SK-N-SH (cell line): Measurements from ENCODE around the gene GARIN1A. TPM values are rescaled to one million over a fixed set of nuclear protein-coding genes. Genes with fewer than 3 reads are reported as not detected.
"Not testable (repeated sequence)": the region's sequence is repeated elsewhere in the genome, so short reads cannot be mapped to it uniquely, and the experiment has no call there.

Experiments
- CTCF ChIA-PET: fragments of 300-600, 350-600 bp; formaldehyde crosslinking; extraction: SDS; loops from one replicate; lab custom pipeline; 2021; lab: Yijun Ruan, JAX
- POLR2A ChIA-PET: fragments of 350-600 bp; sonication (Branson Sonifier 250); formaldehyde crosslinking; extraction: SDS; loops from one replicate; lab custom pipeline; 2020; ENCODE audit warnings: antibody characterized with exemption, inconsistent platforms; lab: Yijun Ruan, JAX
- DNase-seq: peaks from one replicate; pipeline ENCODE4 v3.0.0; 2012
- H2AFZ ChIP-seq: fragments of 200-600 bp; sonication (generic); 2 replicates; pipeline ENCODE4 v1.8.1; 2016; ENCODE audit warnings: antibody characterized with exemption, mild to moderate bottlenecking, low read depth
- H3F3A ChIP-seq: fragments of 200-600 bp; sonication (generic); replicated peaks from 2 replicates; pipeline ENCODE3; 2016; ENCODE audit warnings: antibody characterized with exemption, mild to moderate bottlenecking; ENCODE audit not compliant: insufficient read depth
- H3K27ac ChIP-seq, 2 experiments: fragments of 200-500 bp in 1 of 2; fragments of 200-600 bp in 1 of 2; sonication (Bioruptor generic) in 1 of 2; sonication (generic), shearing (Covaris generic) in 1 of 2; 2 replicates each; pipeline versions ENCODE4 v1.5.1 to v1.6.1; 2014 to 2016; ENCODE audit warnings: low read depth in 2 of 2, inconsistent platforms in 1 of 2, low read length in 1 of 2, mild to moderate bottlenecking in 1 of 2, mixed read lengths in 1 of 2
- H3K27me3 ChIP-seq: fragments of 200-600 bp; sonication (generic), shearing (Covaris generic); 2 replicates; pipeline ENCODE4 v1.6.1; 2016; ENCODE audit warnings: mixed run types; ENCODE audit not compliant: insufficient read depth
- H3K36me3 ChIP-seq, 2 experiments: fragments of 200-500 bp in 1 of 2; fragments of 200-600 bp in 1 of 2; sonication (Bioruptor generic) in 1 of 2; sonication (generic) in 1 of 2; replicated peaks in 1 of 2; 2 replicates each; pipeline versions ENCODE3 to v1.5.1; 2014 to 2016; ENCODE audit warnings: low read length in 1 of 2, mild to moderate bottlenecking in 1 of 2; ENCODE audit not compliant: insufficient read depth in 2 of 2, control insufficient read depth in 1 of 2
- H3K4me1 ChIP-seq, 2 experiments: fragments of 200-500 bp in 1 of 2; fragments of 200-600 bp in 1 of 2; sonication (Bioruptor generic) in 1 of 2; sonication (generic), shearing (Covaris generic) in 1 of 2; 2 replicates each; pipeline versions ENCODE4 v1.5.1 to v1.6.1; 2014 to 2016; ENCODE audit warnings: low read depth in 1 of 2, low read length in 1 of 2, mixed run types in 1 of 2; ENCODE audit not compliant: insufficient read depth in 2 of 2, control insufficient read depth in 1 of 2
- H3K4me2 ChIP-seq: fragments of 200-600 bp; sonication (generic), shearing (Covaris generic); 2 replicates; pipeline ENCODE4 v1.6.1; 2017; ENCODE audit warnings: mixed run types
- H3K4me3 ChIP-seq, 2 experiments: fragments of 200-500 bp in 1 of 2; fragments of 200-600 bp in 1 of 2; sonication (Bioruptor generic) in 1 of 2; sonication (generic), shearing (Covaris generic) in 1 of 2; 2 replicates each; pipeline versions ENCODE4 v1.5.1 to v1.8.1; 2014 to 2016; ENCODE audit warnings: low read depth in 2 of 2, inconsistent platforms in 1 of 2, low read length in 1 of 2, mild to moderate bottlenecking in 1 of 2, mixed read lengths in 1 of 2, moderate library complexity in 1 of 2
- H3K79me2 ChIP-seq: fragments of 200-600 bp; sonication (generic); 2 replicates; pipeline ENCODE4 v1.8.1; 2017; ENCODE audit warnings: mild to moderate bottlenecking; ENCODE audit not compliant: insufficient read depth
- H3K9ac ChIP-seq: fragments of 200-600 bp; sonication (generic); 2 replicates; pipeline ENCODE4 v1.6.1; 2017; ENCODE audit warnings: mixed run types
- H3K9me2 ChIP-seq: fragments of 200-600 bp; sonication (generic); 2 replicates; pipeline ENCODE4 v1.6.1; 2017; ENCODE audit warnings: mixed run types
- H3K9me3 ChIP-seq: fragments of 200-600 bp; sonication (generic); 2 replicates; pipeline ENCODE4 v1.6.1; 2017; ENCODE audit warnings: mixed run types, mild to moderate bottlenecking, moderate library complexity
- H4K20me1 ChIP-seq: fragments of 200-600 bp; sonication (generic); 2 replicates; pipeline ENCODE4 v1.6.1; 2017; ENCODE audit warnings: mild to moderate bottlenecking, mixed run types; ENCODE audit not compliant: insufficient read depth
- EZH2phosphoT487 ChIP-seq: fragments of 200-600 bp; sonication (generic); IDR thresholded peaks from 2 replicates; pipeline ENCODE4 v1.6.1; 2017; ENCODE audit warnings: low read depth, mixed run types, mild to moderate bottlenecking, antibody characterized with exemption, moderate library complexity, borderline replicate concordance
- FOSL2 ChIP-seq: IDR thresholded peaks from 2 replicates; pipeline ENCODE4 v1.4.0; 2012; ENCODE audit warnings: low read depth, mild to moderate bottlenecking, moderate library complexity, borderline replicate concordance
- FOXJ3 ChIP-seq: sonication (generic); formaldehyde crosslinking; IDR thresholded peaks from 2 replicates; pipeline ENCODE4 v1.5.1; 2020; ENCODE audit warnings: mild to moderate bottlenecking, missing genetic modification reagents
- GABPA ChIP-seq: IDR thresholded peaks from 2 replicates; pipeline ENCODE4 v1.4.0; 2012; ENCODE audit warnings: low read depth, mild to moderate bottlenecking
- GATA2 ChIP-seq: sonication (generic); formaldehyde crosslinking; IDR thresholded peaks from 2 replicates; pipeline ENCODE4 v1.5.0; 2020; ENCODE audit warnings: mild to moderate bottlenecking, missing genetic modification reagents
- MEF2A ChIP-seq: IDR thresholded peaks from 2 replicates; pipeline ENCODE4 v1.4.0; 2012; ENCODE audit warnings: low read depth, borderline replicate concordance
- NFIC ChIP-seq: IDR thresholded peaks from 2 replicates; pipeline ENCODE4 v1.4.0; 2012; ENCODE audit warnings: borderline replicate concordance
- NRF1 ChIP-seq: IDR thresholded peaks from 2 replicates; pipeline ENCODE4 v1.6.1; 2012; ENCODE audit warnings: low read depth, mild to moderate bottlenecking, low read length
- POLR2AphosphoS5 ChIP-seq: IDR thresholded peaks from 2 replicates; pipeline ENCODE4 v1.6.1; 2012; ENCODE audit warnings: low read depth, low read length
- RAD21 ChIP-seq: IDR thresholded peaks from 2 replicates; pipeline ENCODE4 v1.6.1; 2012; ENCODE audit warnings: mild to moderate bottlenecking, low read length
- RFX5 ChIP-seq: IDR thresholded peaks from 2 replicates; pipeline ENCODE4 v1.6.1; 2012; ENCODE audit warnings: mild to moderate bottlenecking, improper control_type of control experiment, low read length
- SMC3 ChIP-seq: IDR thresholded peaks from 2 replicates; pipeline ENCODE4 v1.6.1; 2012; ENCODE audit warnings: low read depth, low read length, improper control_type of control experiment
- TAF1 ChIP-seq: IDR thresholded peaks from 2 replicates; pipeline ENCODE4 v1.6.1; 2012; ENCODE audit warnings: low read depth, mild to moderate bottlenecking, low read length, moderate library complexity, borderline replicate concordance
- TCF12 ChIP-seq: IDR thresholded peaks from 2 replicates; pipeline ENCODE4 v1.4.0; 2012
- TEAD4 ChIP-seq: IDR thresholded peaks from 2 replicates; pipeline ENCODE4 v1.4.0; 2012; ENCODE audit warnings: mild to moderate bottlenecking, borderline replicate concordance; ENCODE audit not compliant: insufficient read depth
- USF1 ChIP-seq: IDR thresholded peaks from 2 replicates; pipeline ENCODE4 v1.4.0; 2012; ENCODE audit warnings: low read depth, borderline replicate concordance
- YY1 ChIP-seq: IDR thresholded peaks from 2 replicates; pipeline ENCODE4 v1.4.0; 2012; ENCODE audit warnings: low read depth, mild to moderate bottlenecking
- WGBS: methylation state at CpG from one replicate; pipeline ENCODE4 v1.1.6; 2017; ENCODE audit warnings: low lambda C conversion rate; 5-methylcytosine and 5-hydroxymethylcytosine counted together
- polyA plus RNA-seq, 3 experiments: library from polyadenylated mRNA; depleted of rRNA; stranded (reverse); fragments of >200 nt; gene quantifications; 2 replicates each; pipeline ENCODE4 v1.2.3, GENCODE V29; 2012
- TF ChIP-seq, protein P1 (sequence below): IDR thresholded peaks from 2 replicates; pipeline ENCODE4 v1.4.0; 2012; ENCODE audit warnings: low read depth, borderline replicate concordance

The GARIN1A gene
- polyA plus RNA-seq (2012; rRNA removed): 1.2 TPM in 2 replicates
- polyA plus RNA-seq (2012; cell fraction: cytosol; rRNA removed): 0.12 and 0.17 TPM in 2 replicates
- polyA plus RNA-seq (2012; cell fraction: nucleus; rRNA removed): 14.8 and 17.9 TPM in 2 replicates

DNA sequence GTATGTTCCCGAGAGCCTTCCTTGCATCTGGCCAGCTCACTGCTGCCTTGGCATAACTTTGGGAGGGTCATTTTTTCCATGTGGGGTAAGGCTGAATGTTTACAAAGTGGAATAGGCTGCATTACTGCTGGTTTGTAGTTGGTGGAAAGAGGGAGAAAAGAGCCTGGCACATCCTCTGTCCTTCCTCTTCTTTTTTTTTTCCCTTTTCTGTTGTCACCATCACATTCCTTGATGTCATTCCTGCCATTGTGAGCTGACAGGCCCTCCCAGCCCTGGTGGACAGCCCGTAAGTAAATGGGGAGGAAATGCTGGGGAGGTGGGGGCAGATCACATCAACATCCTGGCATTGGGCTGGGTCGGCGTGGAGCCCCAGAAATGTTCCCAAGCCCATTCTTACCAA lies at the start of gene GARIN1A:
Gene GARIN1A (plus strand): TSS at position 301 of the 400 bp plus-strand sequence. CDS start 106 bp downstream, outside the sequence.
- Histone ChIP-seq H3K9me2 (no peaks in the 10 kb centered on the region), H3K9me3 (no peaks in the 10 kb centered on the region), H3K4me1 (peaks cover 0 to 4% of the 10 kb centered on the region in 2 experiments; a peak in 2 of 4 replicates), H3K27ac (no peak within 1 kb of the TSS), H3F3A (peaks cover 17% of the 10 kb centered on the region), H3K9ac (no peak within 1 kb of the TSS), H3K4me2 (no peak within 1 kb of the TSS), H3K4me3 (no peak within 1 kb of the TSS), H3K36me3 (peaks cover 0 to 6% of the 10 kb centered on the region in 2 experiments), H2AFZ (no peak within 1 kb of the TSS), H4K20me1 (no peaks in the 10 kb centered on the region), H3K79me2 (no peaks in the 10 kb centered on the region), H3K27me3 (no peaks in the 10 kb centered on the region)
- TF ChIP-seq SMC3 (no peak), TEAD4 (no peak), USF1 (no peak), NRF1 (no peak), POLR2AphosphoS5 (no peak), EZH2phosphoT487 (no peak), FOXJ3 (no peak), TAF1 (no peak), MEF2A (no peak), GATA2 (CRISPR knock-in tag) (no peak), NFIC (no peak), TCF12 (no peak), FOSL2 (no peak), RFX5 (no peak), YY1 (no peak), RAD21 (no peak), GABPA (no peak)
- TF ChIP-seq, protein P1, sequence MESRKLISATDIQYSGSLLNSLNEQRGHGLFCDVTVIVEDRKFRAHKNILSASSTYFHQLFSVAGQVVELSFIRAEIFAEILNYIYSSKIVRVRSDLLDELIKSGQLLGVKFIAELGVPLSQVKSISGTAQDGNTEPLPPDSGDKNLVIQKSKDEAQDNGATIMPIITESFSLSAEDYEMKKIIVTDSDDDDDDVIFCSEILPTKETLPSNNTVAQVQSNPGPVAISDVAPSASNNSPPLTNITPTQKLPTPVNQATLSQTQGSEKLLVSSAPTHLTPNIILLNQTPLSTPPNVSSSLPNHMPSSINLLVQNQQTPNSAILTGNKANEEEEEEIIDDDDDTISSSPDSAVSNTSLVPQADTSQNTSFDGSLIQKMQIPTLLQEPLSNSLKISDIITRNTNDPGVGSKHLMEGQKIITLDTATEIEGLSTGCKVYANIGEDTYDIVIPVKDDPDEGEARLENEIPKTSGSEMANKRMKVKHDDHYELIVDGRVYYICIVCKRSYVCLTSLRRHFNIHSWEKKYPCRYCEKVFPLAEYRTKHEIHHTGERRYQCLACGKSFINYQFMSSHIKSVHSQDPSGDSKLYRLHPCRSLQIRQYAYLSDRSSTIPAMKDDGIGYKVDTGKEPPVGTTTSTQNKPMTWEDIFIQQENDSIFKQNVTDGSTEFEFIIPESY: no peak
- 94% methylated on average over 4 of the region's 4 CpGs for WGBS
- no peak for DNase-seq
- POLR2A ChIA-PET: interaction anchor here (1.0 kb wide), 1 partner anchor 245 kb away, joined by 3 read pairs; no protein-coding TSS in a partner anchor
- CTCF ChIA-PET: interaction anchor here (0.6 to 2.9 kb wide), 13 partner anchors 11 to 255 kb away, joined by 3 to 28 read pairs (median 3); no protein-coding TSS in a partner anchor

DNA sequence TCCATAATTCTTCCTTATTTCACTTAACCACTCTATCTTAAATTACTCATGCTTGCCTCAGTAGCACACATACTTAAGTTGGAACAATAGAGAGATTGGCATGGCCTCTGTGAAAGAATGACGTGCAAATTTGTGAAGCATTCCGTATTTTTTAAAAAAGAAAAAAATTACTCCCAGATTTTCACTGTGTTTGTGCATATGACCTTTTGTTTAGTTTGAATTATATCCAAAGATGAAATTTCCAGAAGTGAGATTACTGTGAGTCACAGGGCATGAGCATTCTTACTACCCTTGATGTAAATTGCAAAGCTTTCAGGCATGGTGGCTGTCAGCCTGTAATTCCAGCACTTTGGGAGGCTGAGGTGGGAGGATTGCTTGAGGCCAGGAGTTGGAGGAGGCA lies 45.0 kb upstream of the GARIN1A start:
- H3K79me2 ChIP-seq, H3K4me3 ChIP-seq, H3K4me2 ChIP-seq, H2AFZ ChIP-seq, CTCF ChIA-PET, H3F3A ChIP-seq, POLR2A ChIA-PET, H4K20me1 ChIP-seq, H3K9ac ChIP-seq, H3K9me3 ChIP-seq, DNase-seq, H3K27me3 ChIP-seq, H3K9me2 ChIP-seq, H3K4me1 ChIP-seq: not testable (repeated sequence)
- WGBS: 93% methylated on average over 2 of the region's 2 CpGs
- peak overlapping the region in 1 of 2 experiments; percentile 55; a peak in 2 of 4 replicates for H3K27ac ChIP-seq
- peaks cover 41 to 68% of the 10 kb centered on the region in 2 experiments for H3K36me3 ChIP-seq
